Measurements from ENCODE around the gene TRMU.
A peak's percentile ranks its signal among the peaks of the same experiment; 100 is the strongest.

Gene TRMU

GRCh38 chr22:46335201-46336118 is at the start of gene TRMU:
Gene TRMU (plus strand): TSS chr22:46335714. CDS start chr22:46335765, 51 bp downstream.
- peak within 1 kb of the TSS; percentile 96 for H3K4me3 ChIP-seq (ENCODE audit: low read depth, low read length)

GRCh38 chr22:46286006-46286405 is 49.5 kb upstream of the TRMU start:
- no peak overlapping the region for H3K4me3 ChIP-seq (ENCODE audit: low read depth, low read length)

GRCh38 chr22:46286941-46287872 is 48.3 kb upstream of the TRMU start:
- H3K4me3 ChIP-seq (ENCODE audit: low read depth, low read length) = no peak overlapping the region

- H3K4me3 ChIP-seq (ENCODE audit: low read depth, low read length) = no peak overlapping the region
Observed at GRCh38 chr22:46287873-46288751, 47.4 kb upstream of the TRMU start.

- no peak overlapping the region for H3K4me3 ChIP-seq (ENCODE audit: low read depth, low read length)
Observed at GRCh38 chr22:46288846-46289243, 46.7 kb upstream of the TRMU start.

- H3K4me3 ChIP-seq (ENCODE audit: low read depth, low read length) = no peak overlapping the region
Observed at GRCh38 chr22:46289244-46289891, 46.1 kb upstream of the TRMU start.

GRCh38 chr22:46290121-46290842 is 45.2 kb upstream of the TRMU start:
- no peak overlapping the region for H3K4me3 ChIP-seq (ENCODE audit: low read depth, low read length)

GRCh38 chr22:46290843-46291785 is 44.4 kb upstream of the TRMU start:
- no peak overlapping the region for H3K4me3 ChIP-seq (ENCODE audit: low read depth, low read length)

- H3K4me3 ChIP-seq (ENCODE audit: low read depth, low read length) = no peak overlapping the region
Observed at GRCh38 chr22:46292173-46292572, 43.3 kb upstream of the TRMU start.

- H3K4me3 ChIP-seq (ENCODE audit: low read depth, low read length) = no peak overlapping the region
Observed at GRCh38 chr22:46292732-46293131, 42.8 kb upstream of the TRMU start.

- H3K4me3 ChIP-seq (ENCODE audit: low read depth, low read length) = no peak overlapping the region
Observed at GRCh38 chr22:46293577-46294260, 41.8 kb upstream of the TRMU start.

GRCh38 chr22:46294784-46295183 is 40.7 kb upstream of the TRMU start:
- H3K4me3 ChIP-seq (ENCODE audit: low read depth, low read length) = no peak overlapping the region

GRCh38 chr22:46295277-46295971 is 40.1 kb upstream of the TRMU start:
- peak overlapping the region; percentile 64 for H3K4me3 ChIP-seq (ENCODE audit: low read depth, low read length)

- H3K4me3 ChIP-seq (ENCODE audit: low read depth, low read length) = peak within 1 kb of the TSS; percentile 80
Observed at GRCh38 chr22:46296257-46297150, 39.0 kb upstream of the TRMU start, which contains the start of gene GTSE1. Gene GTSE1 (plus strand): TSS chr22:46296870. CDS start chr22:46297401, 531 bp downstream.

GRCh38 chr22:46297151-46297812 is 38.2 kb upstream of the TRMU start:
- peak overlapping the region; percentile 80 for H3K4me3 ChIP-seq (ENCODE audit: low read depth, low read length)

Measured in iPS-11a (cell line).